AG08396 (cell line): ENCODE results near the gene SPRR2A.
"Not testable (repeated sequence)": the region's sequence is repeated elsewhere in the genome, so short reads cannot be mapped to it uniquely, and the experiment has no call there.

Experiments used
- DNase-seq: peaks from one replicate; pipeline ENCODE4 v3.0.0; 2012; ENCODE audit warnings: low spot score, mixed read lengths

Gene SPRR2A

DNA sequence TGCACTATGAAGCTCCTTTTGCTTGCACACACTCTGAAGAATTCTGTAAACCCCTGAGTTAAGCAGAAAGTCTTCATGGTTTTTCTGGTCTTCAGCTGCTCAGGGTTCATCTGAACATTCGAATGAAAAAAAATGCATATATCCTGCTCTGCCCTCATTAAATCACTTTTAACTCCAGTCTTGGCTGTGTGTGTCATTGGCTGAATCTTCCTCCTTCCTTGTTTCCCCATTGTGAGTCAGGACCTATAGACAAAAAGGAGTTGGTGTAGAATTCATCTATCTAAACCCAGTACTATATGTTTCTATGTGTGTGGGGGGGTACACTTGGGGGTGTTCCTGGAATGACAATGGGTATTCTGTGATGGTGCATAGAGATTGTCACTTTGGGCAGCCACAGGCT lies 32.9 kb downstream of the SPRR2A start:
- DNase-seq = no peak

DNA sequence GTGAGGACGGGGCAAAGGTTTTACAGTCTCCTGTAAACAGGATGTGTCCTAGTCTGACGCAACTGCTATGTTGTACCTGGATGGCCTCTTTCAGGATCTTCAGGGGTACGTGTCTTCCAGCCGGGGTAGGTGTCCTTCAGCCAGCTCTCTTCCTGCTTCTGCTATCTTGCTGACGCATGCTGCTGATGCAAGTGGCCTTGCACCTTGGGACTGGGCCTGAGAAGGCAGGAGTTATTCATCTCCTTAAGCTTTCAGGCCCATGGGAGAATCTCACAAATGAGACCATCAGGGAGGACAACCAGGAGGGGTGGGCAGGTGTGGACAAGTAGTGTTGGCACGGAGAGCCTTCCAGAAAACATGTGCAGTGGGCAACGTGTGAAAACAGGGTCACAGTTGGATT lies 34.2 kb downstream of the SPRR2A start:
- no peak for DNase-seq

DNA sequence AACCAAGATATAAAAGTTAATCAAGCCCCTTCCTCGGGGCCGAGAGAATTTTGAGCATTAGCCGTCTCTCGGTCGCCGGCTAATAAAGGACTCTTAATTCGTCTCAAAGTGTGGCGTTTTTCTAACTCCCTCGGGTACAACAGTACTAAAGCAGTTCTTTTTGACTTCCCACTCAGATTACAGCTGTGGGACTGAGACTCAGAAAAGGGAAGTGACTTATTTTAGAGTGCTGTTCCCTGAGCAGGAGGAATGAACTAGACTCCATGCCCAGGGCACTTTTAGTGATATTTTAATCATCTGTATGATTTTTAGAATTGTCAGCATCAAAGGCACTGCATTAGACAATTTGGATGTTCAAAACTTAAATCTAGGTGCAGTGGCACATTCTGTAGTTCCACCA lies 35.0 kb downstream of the SPRR2A start:
- not testable (repeated sequence) for DNase-seq

DNA sequence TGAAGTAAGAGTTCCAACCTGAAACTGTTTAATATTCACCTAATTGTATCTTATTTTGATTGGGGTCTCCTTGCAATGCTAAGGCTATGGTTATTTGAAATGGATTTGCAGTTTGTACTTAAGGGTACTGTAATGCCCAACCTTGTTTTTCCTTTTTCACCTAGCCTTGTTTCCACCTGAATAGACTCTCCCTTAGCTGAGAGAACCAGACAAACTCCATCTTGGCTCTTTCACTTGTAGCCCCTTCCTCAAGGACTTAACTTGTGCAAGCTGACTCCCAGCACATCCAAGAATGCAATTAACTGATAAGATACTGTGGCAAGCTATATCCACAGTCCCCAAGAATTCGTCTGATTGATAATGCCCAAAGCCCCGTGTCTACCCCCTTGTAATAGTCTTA lies 35.5 kb downstream of the SPRR2A start:
- not testable (repeated sequence) for DNase-seq

DNA sequence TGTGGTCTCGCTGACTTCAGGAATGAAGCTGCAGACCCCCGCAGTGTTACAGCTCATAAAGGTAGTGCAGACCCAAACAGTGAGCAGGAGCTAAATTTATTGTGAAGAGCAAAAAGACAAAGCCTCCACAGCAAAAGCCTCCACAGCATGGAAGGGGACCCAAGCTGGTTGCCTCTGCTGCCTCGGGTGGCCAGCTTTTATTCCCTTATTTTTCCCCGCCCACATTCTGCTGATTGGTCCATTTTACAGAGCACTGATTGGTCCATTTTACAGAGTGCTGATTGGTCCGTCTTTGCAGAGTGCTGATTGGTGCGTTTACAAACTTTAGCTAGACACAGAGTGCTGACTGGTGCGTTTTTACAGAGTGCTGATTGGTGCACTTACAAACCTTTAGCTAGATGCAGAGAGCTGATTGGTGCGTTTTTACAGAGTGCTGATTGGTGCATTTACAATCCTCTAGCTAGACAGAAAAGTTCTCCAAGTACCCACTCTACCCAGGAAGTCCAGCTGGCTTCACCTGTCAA lies 46.0 kb downstream of the SPRR2A start:
- DNase-seq = not testable (repeated sequence)
